Measurements from ENCODE around the gene SLC15A4.
A peak's percentile ranks its signal among the peaks of the same experiment; 100 is the strongest.

The SLC15A4 gene

GRCh38 chr12:128792398-128792797 is 31.4 kb downstream of the SLC15A4 start:
- H3K4me3 ChIP-seq (ENCODE audit: low read length): no peak overlapping the region
- DNase-seq (ENCODE audit: low read depth): no peak
- no peak for TF ChIP-seq CTCF (IDR thresholded peaks at IDR 0.05; ENCODE audit: insufficient read depth, low read depth, low read length, missing control alignments)

GRCh38 chr12:128791395-128792322 is 32.1 kb downstream of the SLC15A4 start:
- H3K4me3 ChIP-seq (ENCODE audit: low read length): no peak overlapping the region
- DNase-seq (ENCODE audit: low read depth): peak; percentile 31
- no peak for TF ChIP-seq CTCF (IDR thresholded peaks at IDR 0.05; ENCODE audit: insufficient read depth, low read depth, low read length, missing control alignments)

GRCh38 chr12:128790653-128791373 is 32.9 kb downstream of the SLC15A4 start:
- no peak for DNase-seq (ENCODE audit: low read depth)
- no peak overlapping the region for H3K4me3 ChIP-seq (ENCODE audit: low read length)
- TF ChIP-seq CTCF (IDR thresholded peaks at IDR 0.05; ENCODE audit: insufficient read depth, low read depth, low read length, missing control alignments): no peak

GRCh38 chr12:128790221-128790620 is 33.5 kb downstream of the SLC15A4 start:
- DNase-seq (ENCODE audit: low read depth): no peak
- TF ChIP-seq CTCF (IDR thresholded peaks at IDR 0.05; ENCODE audit: insufficient read depth, low read depth, low read length, missing control alignments): no peak
- no peak overlapping the region for H3K4me3 ChIP-seq (ENCODE audit: low read length)

- no peak for DNase-seq (ENCODE audit: low read depth)
- TF ChIP-seq CTCF (IDR thresholded peaks at IDR 0.05; ENCODE audit: insufficient read depth, low read depth, low read length, missing control alignments): no peak
- no peak overlapping the region for H3K4me3 ChIP-seq (ENCODE audit: low read length)
Measured at GRCh38 chr12:128789356-128789929, 34.3 kb downstream of the SLC15A4 start.

GRCh38 chr12:128787827-128788226 is 35.9 kb downstream of the SLC15A4 start:
- DNase-seq (ENCODE audit: low read depth): no peak
- TF ChIP-seq CTCF (IDR thresholded peaks at IDR 0.05; ENCODE audit: insufficient read depth, low read depth, low read length, missing control alignments): no peak
- no peak overlapping the region for H3K4me3 ChIP-seq (ENCODE audit: low read length)

Data from epithelial cell of esophagus (primary cell).